PFSK-1 (cell line): ENCODE data around the gene RFC2.

Experiments
- FOXP2 ChIP-seq: optimal IDR thresholded peaks from 2 replicates; pipeline ENCODE3; 2011; ENCODE audit warnings: borderline replicate concordance, control low read depth, inconsistent platforms; ENCODE audit not compliant: insufficient read depth; ENCODE audit errors: extremely low read length, extremely low read depth
- POLR2AphosphoS5 ChIP-seq: IDR thresholded peaks from 2 replicates; pipeline ENCODE4 v1.6.1; 2012; ENCODE audit warnings: low read depth, mild to moderate bottlenecking, control low read depth, low read length, moderate library complexity
- REST ChIP-seq, 2 experiments: IDR thresholded peaks; 2 replicates each; pipeline versions ENCODE4 v1.6.1 to v1.8.0; 2011 to 2012; ENCODE audit warnings: low read depth in 2 of 2, low read length in 2 of 2, control low read depth in 1 of 2, inconsistent platforms in 1 of 2, mild to moderate bottlenecking in 1 of 2, moderate library complexity in 1 of 2; ENCODE audit not compliant: insufficient read depth in 1 of 2
- SIN3A ChIP-seq: IDR thresholded peaks from 2 replicates; pipeline ENCODE4 v1.6.1; 2012; ENCODE audit warnings: mild to moderate bottlenecking, low read length, moderate library complexity, borderline replicate concordance; ENCODE audit not compliant: insufficient read depth
- TAF1 ChIP-seq: IDR thresholded peaks from 2 replicates; pipeline ENCODE4 v1.6.1; 2012; ENCODE audit warnings: low read length, control low read depth, borderline replicate concordance; ENCODE audit not compliant: insufficient read depth

The RFC2 gene

GRCh38 chr7:74289659-74290552 lies 35.7 kb upstream of the RFC2 start:
- TF ChIP-seq REST (IDR thresholded peaks at IDR 0.05; ENCODE audit: insufficient read depth in 1 of 2, low read depth in 2 of 2, low read length in 2 of 2) = no peak
- no peak for TF ChIP-seq POLR2AphosphoS5
- TF ChIP-seq TAF1 = no peak
- no peak for TF ChIP-seq SIN3A
- no peak for TF ChIP-seq FOXP2

- 0 out of 2 replicates have a peak, but pooled peaks have one; percentile 52 for TF ChIP-seq TAF1
- no peak for TF ChIP-seq SIN3A
- TF ChIP-seq REST (IDR thresholded peaks at IDR 0.05; ENCODE audit: insufficient read depth in 1 of 2, low read depth in 2 of 2, low read length in 2 of 2) = no peak
- TF ChIP-seq FOXP2 = peak; percentile 17
Measured at GRCh38 chr7:74289018-74289658, 34.9 kb upstream of the RFC2 start, which contains the start of gene CLIP2. Gene CLIP2 (plus strand): TSS chr7:74289407. CDS start chr7:74317547, 28,140 bp downstream.

- TF ChIP-seq REST (IDR thresholded peaks at IDR 0.05; ENCODE audit: insufficient read depth in 1 of 2, low read depth in 2 of 2, low read length in 2 of 2) = no peak
- no peak for TF ChIP-seq SIN3A
- no peak for TF ChIP-seq TAF1
- no peak for TF ChIP-seq POLR2AphosphoS5
- TF ChIP-seq FOXP2 = no peak
Measured at GRCh38 chr7:74288034-74288881, 34.1 kb upstream of the RFC2 start.

GRCh38 chr7:74287303-74288033 lies 33.3 kb upstream of the RFC2 start:
- TF ChIP-seq FOXP2 (no peak), TAF1 (no peak), POLR2AphosphoS5 (no peak), SIN3A (no peak), REST (IDR thresholded peaks at IDR 0.05; ENCODE audit: insufficient read depth in 1 of 2, low read depth in 2 of 2, low read length in 2 of 2) (no peak)
